ENCODE measurements around the gene MYO7B. TPM values are rescaled to one million over a fixed set of nuclear protein-coding genes. Genes with fewer than 3 reads are reported as not detected.

MYO7B gene
- 1.1 and 1.3 TPM in 2 replicates for total RNA-seq (2014; rRNA removed; shearing (Covaris generic))
- 1.4 and 2.9 TPM in 2 replicates for polyA plus RNA-seq (2015; cell fraction: cytosol; rRNA removed)
- 2.8 and 3.2 TPM in 2 replicates for polyA plus RNA-seq (2015; cell fraction: nucleus; rRNA removed)

GRCh38 chr2:127535422-127535901 lies at the start of gene MYO7B:
Gene MYO7B, plus strand, starts transcription at chr2:127535683. Its CDS starts 24,040 bp downstream, at chr2:127559723.
- DNase-seq (ENCODE audit: low read depth), result no peak

GRCh38 chr2:127485694-127486071 lies 49.8 kb upstream of the MYO7B start:
- DNase-seq (ENCODE audit: low read depth), result no peak

- DNase-seq (ENCODE audit: low read depth), result no peak
Measured at GRCh38 chr2:127486247-127487058, 49.0 kb upstream of the MYO7B start.

GRCh38 chr2:127490283-127490682 lies 45.2 kb upstream of the MYO7B start:
- no peak for DNase-seq (ENCODE audit: low read depth)

- no peak for DNase-seq (ENCODE audit: low read depth)
Measured at GRCh38 chr2:127498386-127498785, 37.1 kb upstream of the MYO7B start.

- DNase-seq (ENCODE audit: low read depth), result no peak
Measured at GRCh38 chr2:127503491-127503890, 32.0 kb upstream of the MYO7B start.

- DNase-seq (ENCODE audit: low read depth), result no peak
Measured at GRCh38 chr2:127504552-127505430, 30.7 kb upstream of the MYO7B start.

GRCh38 chr2:127506510-127506909 lies 29.0 kb upstream of the MYO7B start:
- DNase-seq (ENCODE audit: low read depth), result no peak

- DNase-seq (ENCODE audit: low read depth), result no peak
Measured at GRCh38 chr2:127508023-127508630, 27.4 kb upstream of the MYO7B start.

GRCh38 chr2:127508631-127509034 lies 26.9 kb upstream of the MYO7B start:
- DNase-seq (ENCODE audit: low read depth), result peak; percentile 99

- DNase-seq (ENCODE audit: low read depth), result no peak
Measured at GRCh38 chr2:127510073-127510472, 25.4 kb upstream of the MYO7B start.

GRCh38 chr2:127511090-127511695 lies 24.3 kb upstream of the MYO7B start:
- no peak for DNase-seq (ENCODE audit: low read depth)

GRCh38 chr2:127511917-127512316 lies 23.6 kb upstream of the MYO7B start:
- no peak for DNase-seq (ENCODE audit: low read depth)

GRCh38 chr2:127512362-127512761 lies 23.1 kb upstream of the MYO7B start:
- no peak for DNase-seq (ENCODE audit: low read depth)

- no peak for DNase-seq (ENCODE audit: low read depth)
Measured at GRCh38 chr2:127514076-127514475, 21.4 kb upstream of the MYO7B start.

GRCh38 chr2:127514485-127514884 lies 21.0 kb upstream of the MYO7B start:
- no peak for DNase-seq (ENCODE audit: low read depth)

GRCh38 chr2:127515383-127515915 lies 20.0 kb upstream of the MYO7B start:
- no peak for DNase-seq (ENCODE audit: low read depth)

- no peak for DNase-seq (ENCODE audit: low read depth)
Measured at GRCh38 chr2:127516041-127516762, 19.3 kb upstream of the MYO7B start.

GRCh38 chr2:127517465-127517864 lies 18.0 kb upstream of the MYO7B start:
- DNase-seq (ENCODE audit: low read depth), result no peak

GRCh38 chr2:127520424-127520823 lies 15.1 kb upstream of the MYO7B start:
- no peak for DNase-seq (ENCODE audit: low read depth)
